A549 (cell line): ENCODE results near the gene DDX11. TPM values are rescaled to one million over a fixed set of nuclear protein-coding genes. Genes with fewer than 3 reads are reported as not detected.

Experiments
- ATAC-seq, 2 experiments: fragments of 200-7000 bp in 1 of 2; fragments of >200 bp in 1 of 2; cut with Nextera tagmentation in 1 of 2; cut with Tn5 transposase in 1 of 2; 3 replicates each; pipeline versions ENCODE4 v1.8.0 to v1.9.1; 2018 to 2020; ENCODE audit warnings: mild to moderate bottlenecking in 1 of 2, moderate library complexity in 1 of 2
- CTCF ChIA-PET: fragments of 300-600 bp; sonication (Branson Sonifier 250); formaldehyde crosslinking; extraction: SDS; loops from one replicate; lab custom pipeline; 2021; ENCODE audit warnings: antibody characterized with exemption, inconsistent platforms; lab: Yijun Ruan, JAX
- POLR2A ChIA-PET: fragments of 350-600 bp; formaldehyde crosslinking; extraction: SDS; loops from one replicate; lab custom pipeline; 2021; ENCODE audit warnings: antibody characterized with exemption, inconsistent platforms; lab: Yijun Ruan, JAX
- DNase-seq, 2 experiments: peaks; one replicate each; pipeline versions ENCODE4 v3.0.0 to v3.0.0-alpha.2; 2011 to 2016; ENCODE audit warnings: low read depth in 1 of 2, low spot score in 1 of 2
- FAIRE-seq: peaks from 2 replicates; lab custom pipeline; 2011; peaks lifted over from hg19 to GRCh38; lab: Jason Lieb, UNC
- H3K27ac ChIP-seq, 2 experiments: fragments of >200 bp; sonication (Bioruptor Twin); formaldehyde crosslinking; 3 replicates each; pipeline ENCODE4 v1.5.1; 2016 to 2017
- H3K4me1 ChIP-seq: fragments of >200 bp; sonication (Bioruptor Twin); formaldehyde crosslinking; 3 replicates; pipeline ENCODE4 v1.6.1; 2016
- H3K4me2 ChIP-seq: fragments of >200 bp; sonication (Bioruptor Twin); formaldehyde crosslinking; 3 replicates; pipeline ENCODE4 v1.6.1; 2016
- H3K4me3 ChIP-seq: fragments of >200 bp; sonication (Bioruptor Twin); formaldehyde crosslinking; 3 replicates; pipeline ENCODE4 v1.5.1; 2016
- H3K9me3 ChIP-seq: fragments of >200 bp; sonication (Bioruptor Twin); formaldehyde crosslinking; 3 replicates; pipeline ENCODE4 v1.6.1; 2016
- CBX8 ChIP-seq: fragments of 200-600 bp; sonication (generic); IDR thresholded peaks from 2 replicates; pipeline ENCODE4 v1.6.1; 2016
- CEBPB ChIP-seq, 2 experiments: fragments of >200 bp in 1 of 2; sonication (Bioruptor Twin) in 1 of 2; formaldehyde crosslinking in 1 of 2; IDR thresholded peaks; 2 replicates each; pipeline ENCODE4 v1.6.1; 2012 to 2016
- CHD2 ChIP-seq: fragments of 150-350 bp; IDR thresholded peaks from 2 replicates; pipeline ENCODE4 v1.6.1; 2014; ENCODE audit warnings: low read length; ENCODE audit not compliant: partially characterized antibody
- CHD4 ChIP-seq: fragments of 200-600 bp; sonication (generic); IDR thresholded peaks from 2 replicates; pipeline ENCODE4 v1.6.1; 2016; ENCODE audit warnings: antibody characterized with exemption, mild to moderate bottlenecking, borderline replicate concordance
- FOSB ChIP-seq: fragments of 250-450 bp; sonication (Bioruptor Pico); IDR thresholded peaks from 2 replicates; pipeline ENCODE4 v1.5.0; 2020; ENCODE audit warnings: mild to moderate bottlenecking, moderate library complexity
- FOSL2 ChIP-seq, 2 experiments: fragments of 450-650 bp in 1 of 2; fragments of >200 bp in 1 of 2; sonication (Bioruptor Twin) in 1 of 2; formaldehyde crosslinking; IDR thresholded peaks; 2 replicates each; pipeline versions ENCODE4 v1.5.0 to v1.6.1; 2016 to 2020; ENCODE audit warnings: mild to moderate bottlenecking in 1 of 2, moderate library complexity in 1 of 2
- HOXB5 ChIP-seq: fragments of 250-450 bp; sonication (Bioruptor Pico); IDR thresholded peaks from 2 replicates; pipeline ENCODE4 v1.5.0; 2020; ENCODE audit warnings: mild to moderate bottlenecking, moderate library complexity
- JUNB ChIP-seq: fragments of >200 bp; sonication (Bioruptor Twin); formaldehyde crosslinking; IDR thresholded peaks from 2 replicates; pipeline ENCODE4 v1.6.1; 2016
- MAFK ChIP-seq: fragments of 450-650 bp; IDR thresholded peaks from 2 replicates; pipeline ENCODE4 v1.6.1; 2014; ENCODE audit not compliant: partially characterized antibody
- MYC ChIP-seq: IDR thresholded peaks from 2 replicates; pipeline ENCODE4 v1.6.1; 2012; ENCODE audit warnings: mild to moderate bottlenecking, inconsistent platforms, low read length, improper control_type of control experiment, borderline replicate concordance
- NFE2L2 ChIP-seq: fragments of 150-350 bp; conservative IDR thresholded peaks from 2 replicates; pipeline ENCODE4 v1.6.1; 2014; ENCODE audit warnings: low read length
- PBX3 ChIP-seq: IDR thresholded peaks from 2 replicates; pipeline ENCODE4 v1.6.1; 2012
- PHF8 ChIP-seq: fragments of 200-600 bp; sonication (generic); IDR thresholded peaks from 2 replicates; pipeline ENCODE4 v1.6.1; 2016; ENCODE audit warnings: low read depth, mild to moderate bottlenecking, antibody characterized with exemption, moderate library complexity, borderline replicate concordance
- POLR2AphosphoS2 ChIP-seq: conservative IDR thresholded peaks from 2 replicates; pipeline ENCODE4 v1.6.1; 2012; ENCODE audit warnings: low read length, improper control_type of control experiment, inconsistent platforms
- RCOR1 ChIP-seq: fragments of 150-350 bp; IDR thresholded peaks from 2 replicates; pipeline ENCODE4 v1.6.1; 2014; ENCODE audit warnings: antibody characterized with exemption, low read length, low read depth
- RFX5 ChIP-seq: fragments of 450-650 bp; IDR thresholded peaks from 2 replicates; pipeline ENCODE4 v1.7.1; 2014; ENCODE audit warnings: antibody characterized with exemption, mild to moderate bottlenecking, moderate library complexity
- RNF2 ChIP-seq: fragments of 200-600 bp; sonication (generic); IDR thresholded peaks from 2 replicates; pipeline ENCODE4 v1.6.1; 2016; ENCODE audit warnings: low read depth, mild to moderate bottlenecking, antibody characterized with exemption, moderate library complexity, borderline replicate concordance
- SREBF2 ChIP-seq: fragments of 450-650 bp; IDR thresholded peaks from 2 replicates; pipeline ENCODE4 v1.6.1; 2014; ENCODE audit warnings: mild to moderate bottlenecking, moderate library complexity
- USF2 ChIP-seq: fragments of 450-650 bp; IDR thresholded peaks from 2 replicates; pipeline ENCODE4 v1.6.1; 2014; ENCODE audit warnings: antibody characterized with exemption
- ZNF302 ChIP-seq: fragments of 250-450 bp; sonication (Bioruptor Pico); IDR thresholded peaks from 2 replicates; pipeline ENCODE4 v1.9.0; 2021; ENCODE audit warnings: inconsistent platforms, mild to moderate bottlenecking, moderate library complexity
- WGBS: methylation state at CpG from one replicate; pipeline ENCODE4 v1.1.6; 2017; ENCODE audit errors: missing lambda C conversion rate; 5-methylcytosine and 5-hydroxymethylcytosine counted together
- polyA plus RNA-seq, 4 experiments: library from polyadenylated mRNA; depleted of rRNA in 3 of 4; stranded (reverse); fragments of >200 nt; fragmentation: RNase III in 1 of 4; extraction: RNeasy Plus Mini Kit Qiagen cat#74134 plus additional on column Dnase treatment in 1 of 4; gene quantifications; 2 replicates in 3 of 4; 3 replicates in 1 of 4; pipeline ENCODE4 v1.2.3, GENCODE V29; 2011 to 2017
- TF ChIP-seq, protein P1 (sequence below): IDR thresholded peaks from 2 replicates; pipeline ENCODE4 v1.6.1; 2012
- TF ChIP-seq, protein P2 (sequence below): IDR thresholded peaks from 2 replicates; pipeline ENCODE4 v1.6.1; 2012; ENCODE audit warnings: low read depth, borderline replicate concordance

The DDX11 gene
- polyA plus RNA-seq, 2 of the 4 experiments (the other 2 are of a cell fraction), result 36.7 to 69.2 TPM

- DNase-seq (no peak), FAIRE-seq (no peak), ATAC-seq (no peak)
- CTCF ChIA-PET, result interaction anchor here (0.9 kb wide), 1 partner anchor 182 kb away, joined by 3 read pairs; no protein-coding TSS in a partner anchor
- no peak overlapping the region for H3K4me2 ChIP-seq
- peaks cover 10% of the 10 kb centered on the region; the same call in 1 of the 3 replicates for H3K4me1 ChIP-seq
- H3K9me3 ChIP-seq, result no peaks in the 10 kb centered on the region
- TF ChIP-seq POLR2AphosphoS2 (no peak), PBX3 (no peak)
- WGBS, result 40% methylated on average over 3 of the region's 3 CpGs
- H3K27ac ChIP-seq, result no peak overlapping the region
- no peak overlapping the region for H3K4me3 ChIP-seq
- POLR2A ChIA-PET, result no interaction called here
Observed at GRCh38 chr12:31033146-31033545, 40.5 kb upstream of the DDX11 start.

GRCh38 chr12:31033681-31034080, 40.0 kb upstream of the DDX11 start:
- no peak for FAIRE-seq
- Histone ChIP-seq H3K27ac (no peak overlapping the region), H3K4me1 (peaks cover 10% of the 10 kb centered on the region; the same call in 1 of the 3 replicates), H3K4me3 (no peak overlapping the region), H3K9me3 (no peaks in the 10 kb centered on the region), H3K4me2 (no peak overlapping the region)
- no peak for TF ChIP-seq CEBPB (IDR thresholded peaks at IDR 0.05)
- TF ChIP-seq, protein P1, sequence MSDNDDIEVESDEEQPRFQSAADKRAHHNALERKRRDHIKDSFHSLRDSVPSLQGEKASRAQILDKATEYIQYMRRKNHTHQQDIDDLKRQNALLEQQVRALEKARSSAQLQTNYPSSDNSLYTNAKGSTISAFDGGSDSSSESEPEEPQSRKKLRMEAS, result no peak
- TF ChIP-seq FOSL2 (IDR thresholded peaks at IDR 0.05), result no peak
- no peak for TF ChIP-seq FOSL2 (CRISPR knock-in tag; IDR thresholded peaks at IDR 0.05)
- no peak for TF ChIP-seq RNF2
- no peak for TF ChIP-seq FOSB (CRISPR knock-in tag)
- no peak for TF ChIP-seq PHF8
- TF ChIP-seq, protein P2, sequence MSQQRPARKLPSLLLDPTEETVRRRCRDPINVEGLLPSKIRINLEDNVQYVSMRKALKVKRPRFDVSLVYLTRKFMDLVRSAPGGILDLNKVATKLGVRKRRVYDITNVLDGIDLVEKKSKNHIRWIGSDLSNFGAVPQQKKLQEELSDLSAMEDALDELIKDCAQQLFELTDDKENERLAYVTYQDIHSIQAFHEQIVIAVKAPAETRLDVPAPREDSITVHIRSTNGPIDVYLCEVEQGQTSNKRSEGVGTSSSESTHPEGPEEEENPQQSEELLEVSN, result no peak
- no peak for TF ChIP-seq MAFK
- ChIA-PET POLR2A (no interaction called here), CTCF (interaction anchor here (0.9 to 1.3 kb wide), 2 partner anchors 183 kb away, joined by 3 read pairs; no protein-coding TSS in a partner anchor)
- ATAC-seq, result no peak
- no peak for DNase-seq
- 79% methylated on average over 6 of the region's 6 CpGs for WGBS

GRCh38 chr12:31034372-31034771, 39.3 kb upstream of the DDX11 start:
- no peak overlapping the region for H3K27ac ChIP-seq
- CTCF ChIA-PET, result interaction anchor here (1.3 kb wide), 1 partner anchor 184 kb away, joined by 3 read pairs; no protein-coding TSS in a partner anchor
- no peaks in the 10 kb centered on the region for H3K9me3 ChIP-seq
- no peak overlapping the region for H3K4me2 ChIP-seq
- DNase-seq, result no peak
- no peak overlapping the region for H3K4me3 ChIP-seq
- WGBS, result 44% methylated on average over 3 of the region's 3 CpGs
- peaks cover 10% of the 10 kb centered on the region; the same call in 1 of the 3 replicates for H3K4me1 ChIP-seq
- ATAC-seq, result no peak
- TF ChIP-seq RCOR1, result no peak
- no peak for TF ChIP-seq JUNB
- no peak for TF ChIP-seq CBX8
- no peak for TF ChIP-seq MAFK
- FAIRE-seq, result no peak
- POLR2A ChIA-PET, result no interaction called here

- Histone ChIP-seq H3K4me1 (peaks cover 10% of the 10 kb centered on the region; the same call in 1 of the 3 replicates), H3K4me2 (no peak overlapping the region), H3K4me3 (no peak overlapping the region), H3K9me3 (no peaks in the 10 kb centered on the region), H3K27ac (no peak overlapping the region)
- ATAC-seq, result no peak
- 81% methylated on average over 4 of the region's 4 CpGs for WGBS
- POLR2A ChIA-PET, result no interaction called here
- no peak for FAIRE-seq
- TF ChIP-seq SREBF2 (no peak), ZNF302 (CRISPR knock-in tag) (no peak), RNF2 (no peak), FOSB (CRISPR knock-in tag) (no peak), POLR2AphosphoS2 (no peak), RFX5 (no peak), CHD2 (no peak), MYC (no peak), HOXB5 (no peak), CHD4 (no peak), PBX3 (no peak), PHF8 (no peak), NFE2L2 (no peak), USF2 (no peak)
- CTCF ChIA-PET, result interaction anchor here (0.7 to 1.3 kb wide), 3 partner anchors 13 to 188 kb away, joined by 3 to 5 read pairs (median 4); no protein-coding TSS in a partner anchor
- no peak for DNase-seq
Observed at GRCh38 chr12:31035226-31035625, 38.4 kb upstream of the DDX11 start.
